IMR-90 (cell line): Measurements from ENCODE around the gene ASXL1. TPM values are rescaled to one million over a fixed set of nuclear protein-coding genes. Genes with fewer than 3 reads are reported as not detected.

Experiments
- ATAC-seq: fragments of 200-7000 bp; cut with Tn5 transposase; 2 replicates; pipeline ENCODE4 v1.9.1; 2020; ENCODE audit warnings: low read depth, mild to moderate bottlenecking, moderate library complexity
- BruUV-seq: library from RNA; stranded (reverse); fragments of 400-500 nt; replicated peaks from 2 replicates; lab custom pipeline; 2021; lab: Mats Ljungman, UMichigan
- CTCF ChIA-PET: fragments of 300-600 bp; formaldehyde crosslinking; extraction: SDS; loops from one replicate; lab custom pipeline; 2021; ENCODE audit warnings: antibody characterized with exemption; lab: Yijun Ruan, JAX
- POLR2A ChIA-PET: fragments of 300-600 bp; sonication (Branson Sonifier 250); formaldehyde crosslinking; loops from one replicate; lab custom pipeline; 2022; ENCODE audit warnings: antibody characterized with exemption; ENCODE audit not compliant: unreplicated experiment; lab: Charles Lee
- DNase-seq: peaks from one replicate; pipeline ENCODE4 v3.0.0; 2013
- H2AFZ ChIP-seq: replicated peaks from 2 replicates; pipeline ENCODE3; 2013; ENCODE audit warnings: low read length, mild to moderate bottlenecking; ENCODE audit not compliant: poor library complexity
- H2AK5ac ChIP-seq: 2 replicates; pipeline ENCODE4 v1.6.1; 2013; ENCODE audit warnings: low read depth, low read length, inconsistent platforms
- H2AK9ac ChIP-seq: replicated peaks from 2 replicates; pipeline ENCODE3; 2013; ENCODE audit warnings: mild to moderate bottlenecking, low read depth, low read length, moderate library complexity; ENCODE audit not compliant: poor library complexity
- H2BK120ac ChIP-seq: 2 replicates; pipeline ENCODE4 v1.6.1; 2013; ENCODE audit warnings: low read depth, low read length, inconsistent platforms
- H2BK15ac ChIP-seq: 3 replicates; pipeline ENCODE4 v1.6.1; 2013; ENCODE audit warnings: low read depth, low read length, inconsistent platforms
- H2BK20ac ChIP-seq: 2 replicates; pipeline ENCODE4 v1.6.1; 2013; ENCODE audit warnings: low read depth, mild to moderate bottlenecking, inconsistent platforms, low read length, moderate library complexity
- H2BK5ac ChIP-seq: 2 replicates; pipeline ENCODE4 v1.6.1; 2013; ENCODE audit warnings: mild to moderate bottlenecking, low read depth, low read length, inconsistent platforms; ENCODE audit not compliant: poor library complexity, severe bottlenecking
- H3K14ac ChIP-seq: replicated peaks from 2 replicates; pipeline ENCODE4 v1.6.1; 2013; ENCODE audit warnings: low read depth, low read length, inconsistent platforms
- H3K18ac ChIP-seq: 2 replicates; pipeline ENCODE4 v1.6.1; 2013; ENCODE audit warnings: low read depth, low read length, control low read depth
- H3K23ac ChIP-seq: 2 replicates; pipeline ENCODE4 v1.6.1; 2013; ENCODE audit warnings: low read depth, low read length, inconsistent platforms
- H3K27ac ChIP-seq: 2 replicates; pipeline ENCODE4 v1.5.1; 2013; ENCODE audit warnings: mild to moderate bottlenecking, control low read depth, low read length; ENCODE audit not compliant: insufficient read depth
- H3K27me3 ChIP-seq: 2 replicates; pipeline ENCODE4 v1.6.1; 2013; ENCODE audit warnings: low read length; ENCODE audit not compliant: control insufficient read depth, insufficient read depth
- H3K36me3 ChIP-seq: 2 replicates; pipeline ENCODE4 v1.6.1; 2013; ENCODE audit warnings: low read length, mixed read lengths; ENCODE audit not compliant: control insufficient read depth, insufficient read depth
- H3K4ac ChIP-seq: 2 replicates; pipeline ENCODE4 v1.6.1; 2013; ENCODE audit warnings: low read depth, low read length, inconsistent platforms
- H3K4me1 ChIP-seq: 2 replicates; pipeline ENCODE4 v1.6.1; 2013; ENCODE audit warnings: low read length, mixed read lengths; ENCODE audit not compliant: control insufficient read depth, insufficient read depth
- H3K4me2 ChIP-seq: 2 replicates; pipeline ENCODE4 v1.6.1; 2013; ENCODE audit warnings: low read depth, mild to moderate bottlenecking, control low read depth, low read length, moderate library complexity
- H3K4me3 ChIP-seq: 2 replicates; pipeline ENCODE4 v1.5.1; 2013; ENCODE audit warnings: low read depth, mild to moderate bottlenecking, control low read depth, low read length, moderate library complexity; ENCODE audit not compliant: insufficient read depth
- H3K56ac ChIP-seq: 2 replicates; pipeline ENCODE4 v1.6.1; 2013; ENCODE audit warnings: low read length, inconsistent platforms; ENCODE audit not compliant: insufficient read depth; ENCODE audit errors: extremely low read depth
- H3K79me1 ChIP-seq, 2 experiments: 2 replicates each; pipeline ENCODE4 v1.6.1; 2013; ENCODE audit warnings: low read length in 2 of 2, inconsistent platforms in 1 of 2, low read depth in 1 of 2
- H3K9ac ChIP-seq: 2 replicates; pipeline ENCODE4 v1.6.1; 2013; ENCODE audit warnings: low read depth, low read length, control low read depth
- H3K9me1 ChIP-seq: 2 replicates; pipeline ENCODE4 v1.6.1; 2013; ENCODE audit warnings: low read length, inconsistent platforms; ENCODE audit not compliant: insufficient read depth
- H3K9me3 ChIP-seq: 2 replicates; pipeline ENCODE4 v1.6.1; 2013; ENCODE audit warnings: low read length; ENCODE audit not compliant: control insufficient read depth, insufficient read depth
- H4K20me1 ChIP-seq: 2 replicates; pipeline ENCODE4 v1.6.1; 2013; ENCODE audit warnings: low read length, inconsistent platforms; ENCODE audit not compliant: insufficient read depth
- H4K5ac ChIP-seq: 2 replicates; pipeline ENCODE4 v1.6.1; 2013; ENCODE audit warnings: mild to moderate bottlenecking, low read depth, low read length, control low read depth
- H4K8ac ChIP-seq, 2 experiments: 2 replicates each; pipeline ENCODE4 v1.6.1; 2013; ENCODE audit warnings: low read depth in 2 of 2, low read length in 2 of 2, control low read depth in 1 of 2, inconsistent platforms in 1 of 2
- H4K91ac ChIP-seq: 2 replicates; pipeline ENCODE4 v1.6.1; 2013; ENCODE audit warnings: low read depth, low read length, inconsistent platforms; ENCODE audit not compliant: insufficient read depth
- BHLHE40 ChIP-seq: fragments of 150-350 bp; IDR thresholded peaks from 2 replicates; pipeline ENCODE4 v1.6.1; 2016; ENCODE audit warnings: mild to moderate bottlenecking, low read depth, low read length
- CEBPB ChIP-seq: IDR thresholded peaks from 2 replicates; pipeline ENCODE4 v1.6.1; 2012; ENCODE audit warnings: low read depth, low read length, improper control_type of control experiment
- CHD1 ChIP-seq: IDR thresholded peaks from 2 replicates; pipeline ENCODE4 v1.6.1; 2012; ENCODE audit warnings: low read depth, low read length, improper control_type of control experiment
- ELK1 ChIP-seq: fragments of 150-350 bp; IDR thresholded peaks from 2 replicates; pipeline ENCODE4 v1.6.1; 2016; ENCODE audit warnings: low read depth, mild to moderate bottlenecking, low read length, moderate library complexity, borderline replicate concordance
- FOS ChIP-seq: fragments of 150-350 bp; IDR thresholded peaks from 2 replicates; pipeline ENCODE4 v1.6.1; 2016; ENCODE audit warnings: low read depth, low read length
- MAZ ChIP-seq: IDR thresholded peaks from 2 replicates; pipeline ENCODE4 v1.6.1; 2012; ENCODE audit warnings: low read depth, mild to moderate bottlenecking, low read length, improper control_type of control experiment, moderate library complexity, borderline replicate concordance
- MXI1 ChIP-seq: IDR thresholded peaks from 2 replicates; pipeline ENCODE4 v1.6.1; 2012; ENCODE audit warnings: low read depth, mild to moderate bottlenecking, low read length, moderate library complexity, borderline replicate concordance
- NFE2L2 ChIP-seq: fragments of 150-350 bp; IDR thresholded peaks from 2 replicates; pipeline ENCODE4 v1.6.1; 2016; ENCODE audit warnings: low read depth, mild to moderate bottlenecking, low read length
- POLR2A ChIP-seq: IDR thresholded peaks from 2 replicates; pipeline ENCODE4 v1.6.1; 2012; ENCODE audit warnings: mild to moderate bottlenecking, low read depth, low read length
- RAD21 ChIP-seq: IDR thresholded peaks from 2 replicates; pipeline ENCODE4 v1.6.1; 2012; ENCODE audit warnings: low read length, improper control_type of control experiment
- RCOR1 ChIP-seq: IDR thresholded peaks from 2 replicates; pipeline ENCODE4 v1.6.1; 2012; ENCODE audit warnings: mild to moderate bottlenecking, low read length, improper control_type of control experiment; ENCODE audit not compliant: insufficient replicate concordance
- RFX5 ChIP-seq: IDR thresholded peaks from 2 replicates; pipeline ENCODE4 v1.8.0; 2012; ENCODE audit warnings: low read depth, mild to moderate bottlenecking, low read length, moderate library complexity
- SMC3 ChIP-seq: fragments of 150-350 bp; IDR thresholded peaks from 2 replicates; pipeline ENCODE4 v1.6.1; 2016; ENCODE audit warnings: low read depth, mild to moderate bottlenecking, antibody characterized with exemption, low read length, moderate library complexity
- USF2 ChIP-seq: fragments of 150-350 bp; IDR thresholded peaks from 2 replicates; pipeline ENCODE4 v1.6.1; 2017; ENCODE audit warnings: mild to moderate bottlenecking, antibody characterized with exemption, low read length, low read depth
- WGBS, 2 experiments: methylation state at CpG; one replicate each; pipeline versions ENCODE4 v1.1.5 to v1.1.7; 2013; ENCODE audit warnings: missing lambda C conversion rate in 2 of 2; ENCODE audit not compliant: insufficient read length in 1 of 2; ENCODE audit errors: extremely low coverage in 2 of 2; 5-methylcytosine and 5-hydroxymethylcytosine counted together
- dilution Hi-C: fragments of 300-500 bp; cut with HindIII; formaldehyde crosslinking; loops from one replicate; pipeline ENCODE4 v1.14.3; 2018; ENCODE audit warnings: low sequenced_read_pairs; ENCODE audit not compliant: unreplicated experiment
- in situ Hi-C: fragments of 300-500 bp; cut with MboI; formaldehyde crosslinking; loops from 3 replicates; pipeline ENCODE4 v1.14.3; 2019; ENCODE audit warnings: low sequenced_read_pairs, inconsistent platforms, mixed read lengths
- intact Hi-C: fragments of 100-400 bp; cut with micrococcal nuclease; formaldehyde crosslinking; loops from 2 replicates; pipeline ENCODE4 v1.10.0; 2022
- polyA plus RNA-seq, 3 experiments: library from polyadenylated mRNA; depleted of rRNA; stranded (reverse); fragments of >200 nt; gene quantifications; 2 replicates each; pipeline ENCODE4 v1.2.3, GENCODE V29; 2012; ENCODE audit warnings: low replicate concordance in 1 of 3
- total RNA-seq: library from RNA; depleted of rRNA; stranded (reverse); fragments of >200 nt; gene quantifications from 2 replicates; pipeline ENCODE4 v1.2.3, GENCODE V29; 2012
- TF ChIP-seq, protein P1 (sequence below): conservative IDR thresholded peaks from 2 replicates; pipeline ENCODE4 v1.5.1; 2012; ENCODE audit warnings: mild to moderate bottlenecking, low read depth, low read length, improper control_type of control experiment

Gene ASXL1
- total and polyA plus RNA-seq, 2 of the 4 experiments (the other 2 are of a cell fraction): 29.9 to 37.1 TPM

- CTCF ChIA-PET: no interaction called here
- POLR2A ChIA-PET: no interaction called here
- Histone ChIP-seq H2AK9ac (no peak overlapping the region), H3K36me3 (peaks cover 17% of the 10 kb centered on the region), H3K4me1 (peaks cover 4% of the 10 kb centered on the region), H2BK120ac (no peak overlapping the region), H3K9me1 (peaks cover 11% of the 10 kb centered on the region), H2AFZ (no peak overlapping the region), H4K5ac (no peak overlapping the region), H3K18ac (no peak overlapping the region), H3K9me3 (no peaks in the 10 kb centered on the region), H2AK5ac (no peak overlapping the region), H3K4me2 (no peak overlapping the region), H2BK15ac (no peak overlapping the region), H3K56ac (no peak overlapping the region), H3K79me1 (peaks cover 0 to 5% of the 10 kb centered on the region in 2 experiments; a peak in 2 of 4 replicates), H4K8ac (no peak overlapping the region), H2BK5ac (no peak overlapping the region), H3K23ac (no peak overlapping the region), H2BK20ac (no peak overlapping the region), H3K4ac (no peak overlapping the region), H4K91ac (no peak overlapping the region), H3K14ac (no peak overlapping the region), H3K4me3 (no peak overlapping the region), H4K20me1 (no peaks in the 10 kb centered on the region), H3K9ac (no peak overlapping the region), H3K27me3 (no peaks in the 10 kb centered on the region), H3K27ac (no peak overlapping the region)
- intact Hi-C loops: no loop called here
- no TSS peak for BruUV-seq
- ATAC-seq: no peak
- 96% methylated on average over 3 of the region's 12 CpGs; no CpG with 5 or more reads in 1 of the 2 experiments for WGBS, 2 experiments
- dilution Hi-C loops: no loop called here
- in situ Hi-C loops: no loop called here
- DNase-seq: no peak
- no peak for TF ChIP-seq CHD1
- no peak for TF ChIP-seq FOS
- TF ChIP-seq NFE2L2: no peak
- no peak for TF ChIP-seq RCOR1
- no peak for TF ChIP-seq MAZ
- TF ChIP-seq RFX5: no peak
- TF ChIP-seq ELK1: no peak
- no peak for TF ChIP-seq BHLHE40
- no peak for TF ChIP-seq CEBPB
- TF ChIP-seq SMC3: no peak
- TF ChIP-seq, protein P1, sequence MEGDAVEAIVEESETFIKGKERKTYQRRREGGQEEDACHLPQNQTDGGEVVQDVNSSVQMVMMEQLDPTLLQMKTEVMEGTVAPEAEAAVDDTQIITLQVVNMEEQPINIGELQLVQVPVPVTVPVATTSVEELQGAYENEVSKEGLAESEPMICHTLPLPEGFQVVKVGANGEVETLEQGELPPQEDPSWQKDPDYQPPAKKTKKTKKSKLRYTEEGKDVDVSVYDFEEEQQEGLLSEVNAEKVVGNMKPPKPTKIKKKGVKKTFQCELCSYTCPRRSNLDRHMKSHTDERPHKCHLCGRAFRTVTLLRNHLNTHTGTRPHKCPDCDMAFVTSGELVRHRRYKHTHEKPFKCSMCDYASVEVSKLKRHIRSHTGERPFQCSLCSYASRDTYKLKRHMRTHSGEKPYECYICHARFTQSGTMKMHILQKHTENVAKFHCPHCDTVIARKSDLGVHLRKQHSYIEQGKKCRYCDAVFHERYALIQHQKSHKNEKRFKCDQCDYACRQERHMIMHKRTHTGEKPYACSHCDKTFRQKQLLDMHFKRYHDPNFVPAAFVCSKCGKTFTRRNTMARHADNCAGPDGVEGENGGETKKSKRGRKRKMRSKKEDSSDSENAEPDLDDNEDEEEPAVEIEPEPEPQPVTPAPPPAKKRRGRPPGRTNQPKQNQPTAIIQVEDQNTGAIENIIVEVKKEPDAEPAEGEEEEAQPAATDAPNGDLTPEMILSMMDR: no peak
- TF ChIP-seq RAD21: no peak
- no peak for TF ChIP-seq USF2
- TF ChIP-seq POLR2A: no peak
- no peak for TF ChIP-seq MXI1
Observed at GRCh38 chr20:32333181-32333987, 24.7 kb upstream of the ASXL1 start.
